ENCODE results near the gene KLK3. TPM values are rescaled to one million over a fixed set of nuclear protein-coding genes. Genes with fewer than 3 reads are reported as not detected.

KLK3 gene
- total RNA-seq, 4 donors from 2014 or later: not detected

GRCh38 chr19:50835785-50836542 lies 18.8 kb upstream of the KLK3 start:
- TF ChIP-seq POLR2A (IDR thresholded peaks at IDR 0.05) (peak in 1 of 4 donors; percentile 61), CTCF (IDR thresholded peaks at IDR 0.05) (no peak)
- 4 to 5% methylated on average over 20 to 31 of the region's 67 CpGs for WGBS, 2 donors
- H3K27me3 ChIP-seq: peaks cover 0 to 78% (median 0%) of the 10 kb centered on the region in 4 donors
- peak overlapping the region; percentile 30 to 74 (median 55) for H3K4me3 ChIP-seq
- DNase-seq: no peak
- peak overlapping the region in 1 of 4 donors; percentile 39 for H3K27ac ChIP-seq
- H3K9me3 ChIP-seq: no peaks in the 10 kb centered on the region
- no peaks in the 10 kb centered on the region for H3K36me3 ChIP-seq
- H3K4me1 ChIP-seq: peaks cover 0 to 26% (median 5%) of the 10 kb centered on the region in 3 donors
- intact Hi-C loops (cut with DNase I): no loop called here

- Histone ChIP-seq H3K4me3 (peak overlapping the region in 2 of 4 donors; percentile 57 to 74), H3K36me3 (no peaks in the 10 kb centered on the region), H3K27ac (no peak overlapping the region), H3K9me3 (no peaks in the 10 kb centered on the region), H3K4me1 (peaks cover 0 to 26% (median 5%) of the 10 kb centered on the region in 3 donors), H3K27me3 (peaks cover 0 to 72% (median 0%) of the 10 kb centered on the region in 4 donors)
- WGBS, 2 donors: 37% methylated on average over 16 to 19 of the region's 19 CpGs
- intact Hi-C loops (cut with DNase I): no loop called here
- no peak for TF ChIP-seq POLR2A (IDR thresholded peaks at IDR 0.05)
- DNase-seq: no peak
Measured at GRCh38 chr19:50836543-50837195, 18.0 kb upstream of the KLK3 start.

GRCh38 chr19:50837300-50837699 lies 17.4 kb upstream of the KLK3 start:
- intact Hi-C loops (cut with DNase I): no loop called here
- Histone ChIP-seq H3K4me3 (no peak overlapping the region), H3K27ac (no peak overlapping the region), H3K9me3 (peaks cover 0 to 3% (median 0%) of the 10 kb centered on the region in 3 donors), H3K36me3 (no peaks in the 10 kb centered on the region), H3K4me1 (peaks cover 0 to 26% (median 5%) of the 10 kb centered on the region in 3 donors), H3K27me3 (peaks cover 0 to 68% (median 0%) of the 10 kb centered on the region in 4 donors)
- DNase-seq: no peak
- 36 to 61% methylated on average over 10 of the region's 10 CpGs for WGBS, 2 donors
- TF ChIP-seq CTCF (IDR thresholded peaks at IDR 0.05) (no peak), POLR2A (IDR thresholded peaks at IDR 0.05) (no peak)

GRCh38 chr19:50838239-50838638 lies 16.5 kb upstream of the KLK3 start:
- intact Hi-C loops (cut with DNase I): no loop called here
- H3K27me3 ChIP-seq: peaks cover 0 to 61% (median 0%) of the 10 kb centered on the region in 4 donors
- WGBS, 2 donors: 0 to 18% methylated on average over 1 to 4 of the region's 6 CpGs

More at GRCh38 chr19:50838239-50838638, 16.5 kb upstream of the KLK3 start:
- Histone ChIP-seq H3K27ac (no peak overlapping the region), H3K4me3 (no peak overlapping the region), H3K4me1 (peaks cover 0 to 26% (median 5%) of the 10 kb centered on the region in 3 donors), H3K36me3 (no peaks in the 10 kb centered on the region), H3K9me3 (peaks cover 0 to 6% (median 0%) of the 10 kb centered on the region in 3 donors)
- DNase-seq: no peak
- TF ChIP-seq POLR2A (IDR thresholded peaks at IDR 0.05) (no peak), CTCF (IDR thresholded peaks at IDR 0.05) (no peak)

Measured in esophagus squamous epithelium (tissue), 5 donors.